Middle frontal gyrus (tissue), 1 donor: Measurements from ENCODE around the gene XRCC6.
A peak's percentile ranks its signal among the peaks of the same experiment; 100 is the strongest.
"Not testable (repeated sequence)": the region's sequence is repeated elsewhere in the genome, so short reads cannot be mapped to it uniquely, and the experiment has no call there.

Source experiments
- DNase-seq: peaks from one replicate; pipeline ENCODE4 v3.0.0-alpha.2; 2015; ENCODE audit warnings: low spot score; ENCODE audit errors: extremely low spot score

The XRCC6 gene

DNA sequence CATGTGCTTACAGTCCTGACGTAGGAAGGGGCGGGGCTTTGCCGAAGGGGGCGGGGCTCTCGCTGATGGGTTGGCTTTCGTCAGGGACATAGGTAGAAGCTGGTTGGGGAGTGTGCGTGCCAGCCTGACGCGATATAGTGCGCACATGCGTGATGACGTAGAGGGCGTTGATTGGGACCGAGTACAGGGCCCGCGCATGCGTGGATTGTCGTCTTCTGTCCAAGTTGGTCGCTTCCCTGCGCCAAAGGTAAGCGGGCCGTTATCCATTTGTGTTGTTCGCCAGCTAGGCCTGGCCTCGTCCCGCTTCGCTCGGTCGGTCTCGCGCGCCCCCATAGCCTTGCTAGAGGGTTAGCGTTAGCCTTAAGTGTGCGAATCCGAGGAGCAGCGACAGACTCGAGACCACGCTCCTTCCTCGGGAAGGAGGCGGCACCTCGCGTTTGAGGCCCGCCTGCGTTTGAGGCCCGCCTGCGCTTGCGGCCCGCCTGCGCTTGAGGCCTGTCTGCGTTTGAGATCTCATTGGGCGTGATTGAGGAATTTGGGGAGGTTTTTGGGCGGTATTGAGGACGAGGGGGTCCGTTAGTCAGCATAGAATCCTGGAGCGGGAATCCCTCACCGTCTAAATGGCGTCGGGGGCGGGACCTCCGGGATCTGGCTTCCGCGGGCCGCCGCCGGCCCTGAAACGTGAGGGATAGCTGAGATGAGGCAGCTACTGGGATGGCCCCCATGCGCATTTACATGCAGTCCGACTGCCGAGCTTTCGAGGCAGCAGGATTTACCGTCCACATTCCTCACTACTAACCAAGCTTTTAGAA lies at the start of gene XRCC6:
XRCC6 (plus strand) TSS at position 197 of the 812 bp plus-strand sequence. CDS start 710 bp downstream, outside the sequence.
- DNase-seq: peak; percentile 97

DNA sequence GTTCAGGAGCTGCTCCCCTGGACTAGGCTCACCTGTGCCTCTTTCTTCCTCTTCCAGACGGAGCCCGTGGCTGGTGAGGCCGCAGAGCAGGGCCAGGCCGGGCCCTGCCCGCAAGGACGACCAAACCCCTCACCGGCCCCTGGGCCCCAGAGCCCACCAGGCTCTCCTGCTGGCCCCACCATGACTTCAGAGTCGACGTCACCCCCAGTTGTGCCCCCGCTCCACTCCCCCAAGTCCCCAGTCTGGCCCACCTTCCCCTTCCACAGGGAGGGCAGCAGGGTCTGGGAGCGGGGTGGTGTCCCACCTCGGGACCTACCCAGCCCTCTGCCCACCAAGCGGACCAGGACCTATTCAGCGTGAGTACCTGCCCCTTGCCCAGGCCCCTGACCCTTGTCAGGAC lies 49.3 kb upstream of the XRCC6 start:
- no peak for DNase-seq

DNA sequence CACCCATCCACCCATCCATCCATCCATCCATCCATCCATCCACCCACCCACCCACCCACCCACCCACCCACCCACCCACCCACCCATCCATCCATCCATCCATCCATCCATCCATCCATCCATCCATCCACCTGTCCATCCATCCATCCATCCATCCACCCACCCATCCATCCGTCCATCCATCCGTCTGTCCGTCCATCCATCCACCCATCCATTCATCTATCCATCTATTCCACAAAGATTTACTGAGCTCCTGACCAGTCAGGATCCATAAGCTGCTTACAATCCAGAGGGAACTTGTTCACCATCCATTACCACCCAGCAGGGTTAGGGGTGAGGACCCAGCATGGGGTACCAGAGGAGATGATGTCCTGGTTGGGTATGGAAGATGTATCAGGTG lies 48.8 kb upstream of the XRCC6 start:
- DNase-seq: not testable (repeated sequence)

DNA sequence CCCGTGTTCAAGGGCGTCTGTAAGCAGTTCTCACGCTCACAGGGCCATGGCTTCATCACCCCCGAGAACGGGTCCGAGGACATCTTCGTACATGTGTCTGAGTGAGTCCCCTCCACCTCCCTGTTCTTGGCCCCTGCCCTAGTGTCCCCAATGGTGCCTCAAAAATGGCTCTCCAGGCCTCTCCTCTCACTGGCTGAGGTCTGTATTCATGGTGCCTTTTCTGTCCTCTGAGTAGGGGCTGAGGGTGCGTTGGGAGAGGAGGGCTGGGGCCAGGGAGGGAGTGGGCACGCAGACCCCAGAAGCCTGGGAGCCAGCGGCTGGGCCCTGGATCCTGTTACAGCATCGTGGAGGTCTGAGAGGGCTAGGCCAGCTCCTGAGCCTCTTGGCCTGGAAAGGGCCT lies 47.4 kb upstream of the XRCC6 start:
- no peak for DNase-seq

DNA sequence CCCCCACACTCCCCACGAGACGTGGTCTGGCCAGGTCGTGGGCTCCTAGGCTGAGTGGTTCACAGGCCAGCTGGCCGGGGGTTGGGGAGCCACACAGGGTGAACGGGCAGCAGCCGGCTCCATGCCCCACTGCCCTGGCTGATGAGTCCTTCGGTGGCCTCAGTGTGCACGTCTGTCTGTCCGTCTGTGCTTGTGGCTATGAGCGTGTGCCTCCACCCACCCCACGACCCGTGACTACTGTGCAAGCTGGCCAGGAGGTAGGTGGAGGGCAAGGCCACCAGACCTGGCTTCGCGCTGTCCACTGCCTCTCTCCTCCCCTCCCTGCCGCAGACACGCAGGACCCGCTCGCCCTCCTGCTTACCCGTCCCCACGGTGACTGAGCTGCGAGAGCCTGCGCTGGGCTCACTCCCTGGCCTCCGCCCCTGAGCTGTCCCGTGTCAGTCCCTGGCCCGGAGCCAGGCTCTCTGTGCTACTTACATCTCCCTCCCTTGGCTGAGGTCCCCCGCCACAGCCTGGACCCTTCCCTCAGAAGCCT lies 46.2 kb upstream of the XRCC6 start:
- no peak for DNase-seq

DNA sequence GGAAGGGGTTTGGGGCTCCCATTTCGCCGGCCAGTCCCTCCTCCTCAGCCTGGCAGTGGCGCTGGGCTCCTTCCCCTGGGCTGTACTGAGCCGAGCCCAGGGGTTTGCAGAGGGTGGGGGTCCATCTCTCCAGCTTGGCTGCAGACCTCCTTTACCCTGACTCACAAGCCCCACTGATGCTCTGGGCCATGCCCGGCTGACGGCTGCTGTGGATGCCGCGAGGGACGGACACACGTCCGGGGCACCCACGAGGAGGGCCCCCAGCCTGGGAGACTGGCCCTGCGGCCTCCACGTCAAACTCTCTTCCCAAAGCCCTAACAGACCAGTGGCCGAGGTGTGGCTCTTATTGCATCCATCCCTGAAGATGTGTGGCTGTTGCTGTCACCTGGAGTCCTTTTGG lies 45.6 kb upstream of the XRCC6 start:
- DNase-seq: no peak

DNA sequence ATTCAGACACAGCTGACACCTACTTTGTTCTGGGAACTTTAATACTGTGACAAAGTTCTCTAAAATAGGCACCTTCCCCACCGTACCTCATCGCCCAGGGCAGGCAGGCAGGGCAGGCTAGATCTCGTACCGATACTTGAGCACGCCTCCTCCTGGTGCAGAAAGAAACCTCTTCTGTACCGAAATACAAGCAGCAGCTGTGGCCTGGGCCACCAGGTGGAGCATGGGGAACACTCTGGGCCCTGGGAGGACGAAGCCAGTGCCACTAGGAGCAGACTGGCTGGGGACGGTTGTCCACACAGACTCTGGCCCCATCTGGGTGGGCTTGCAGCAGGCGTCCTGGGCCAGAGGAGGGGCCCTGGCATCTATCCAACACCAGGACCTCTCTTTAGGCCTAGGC lies 44.2 kb upstream of the XRCC6 start:
- DNase-seq: no peak

DNA sequence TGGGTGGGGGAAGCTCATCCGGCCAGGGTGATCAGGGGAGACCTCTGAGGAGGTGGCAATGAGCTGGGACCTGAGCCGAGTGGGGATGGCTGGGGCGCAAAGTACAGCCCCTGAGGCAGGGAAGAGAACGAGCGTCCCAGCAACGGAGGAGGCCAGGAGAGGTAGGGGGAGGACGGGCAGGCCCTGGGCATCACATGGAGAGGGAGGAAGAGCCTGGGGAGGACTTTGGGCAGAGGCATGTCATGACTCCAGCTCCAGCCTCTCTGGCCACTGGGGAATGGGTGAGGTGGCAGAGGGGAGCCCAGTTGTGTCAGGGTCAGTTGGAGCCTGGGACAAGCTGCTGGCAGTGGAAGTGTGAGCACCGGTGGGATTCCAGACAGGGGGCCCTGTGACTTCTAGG lies 43.0 kb upstream of the XRCC6 start:
- DNase-seq: no peak

DNA sequence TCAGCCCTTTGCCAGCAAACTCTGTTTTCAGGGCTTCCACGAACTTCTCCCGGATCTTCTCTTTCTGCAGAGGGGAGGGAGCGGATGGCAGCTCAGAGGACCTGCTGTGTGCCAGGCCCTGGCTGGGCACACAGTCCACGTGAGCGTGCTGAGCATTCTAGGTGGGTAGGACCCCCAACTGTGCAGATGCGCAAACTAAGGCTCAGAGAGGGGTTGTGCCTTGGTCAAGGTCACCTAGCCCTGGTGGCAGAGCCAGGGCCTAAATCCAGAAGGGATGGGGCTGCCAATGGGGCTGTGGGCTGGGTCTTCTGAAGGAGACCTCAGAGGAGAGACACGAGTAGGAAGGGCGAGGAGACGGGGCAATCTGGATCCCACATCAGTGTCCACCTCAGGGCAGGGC lies 42.3 kb upstream of the XRCC6 start:
- DNase-seq: no peak

DNA sequence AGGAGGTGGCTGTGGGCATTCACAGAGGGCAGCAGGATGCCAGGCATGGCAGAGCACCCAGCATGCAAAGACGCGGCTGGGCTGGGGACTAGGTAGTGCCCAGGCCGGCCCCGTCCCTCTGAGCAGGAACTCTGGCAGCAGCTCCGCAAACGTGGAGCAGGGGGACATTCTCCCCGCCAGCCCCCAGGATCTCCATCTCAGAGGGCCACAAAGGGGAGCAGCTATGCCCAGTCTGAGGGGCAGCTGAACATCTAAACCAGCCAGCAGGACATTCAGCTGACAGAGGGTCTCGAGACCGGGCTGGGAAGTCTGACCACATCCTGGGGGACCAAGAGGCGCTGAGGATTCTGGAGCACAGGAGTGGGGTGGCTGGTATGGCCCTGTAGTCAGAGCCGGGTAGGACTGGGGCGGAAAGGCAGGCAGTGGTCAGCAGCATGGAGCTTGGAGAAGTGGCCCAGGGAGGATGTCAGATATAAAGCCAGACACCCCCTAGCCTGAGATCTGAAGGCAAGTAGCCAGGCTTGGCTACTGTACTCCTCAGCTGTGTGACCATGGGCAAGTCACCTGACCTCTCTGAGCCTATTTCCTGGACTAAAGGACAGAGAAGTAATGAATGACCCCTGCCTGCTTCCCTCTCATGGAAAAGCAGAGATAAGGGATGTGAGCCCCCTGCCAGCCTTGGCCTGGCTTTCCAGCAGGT lies 41.6 kb upstream of the XRCC6 start:
- no peak for DNase-seq

DNA sequence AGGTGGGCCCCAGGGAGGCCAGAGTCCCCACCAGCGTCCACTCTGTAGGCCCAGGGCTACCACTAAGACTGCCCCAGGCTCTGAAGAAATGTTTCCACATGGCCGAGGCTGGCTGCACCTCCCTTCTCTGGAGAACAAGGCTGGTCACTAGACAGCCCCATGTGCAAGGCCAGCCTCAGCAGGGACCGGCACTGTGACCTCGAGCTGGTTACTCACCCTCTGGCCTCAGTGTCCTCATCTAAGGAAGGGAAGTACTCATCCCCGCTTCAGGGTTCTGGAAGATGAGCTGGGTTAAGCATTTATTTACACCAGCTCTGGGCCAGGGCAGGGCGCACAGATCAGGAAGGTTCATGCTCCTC lies 41.1 kb upstream of the XRCC6 start:
- DNase-seq: no peak

DNA sequence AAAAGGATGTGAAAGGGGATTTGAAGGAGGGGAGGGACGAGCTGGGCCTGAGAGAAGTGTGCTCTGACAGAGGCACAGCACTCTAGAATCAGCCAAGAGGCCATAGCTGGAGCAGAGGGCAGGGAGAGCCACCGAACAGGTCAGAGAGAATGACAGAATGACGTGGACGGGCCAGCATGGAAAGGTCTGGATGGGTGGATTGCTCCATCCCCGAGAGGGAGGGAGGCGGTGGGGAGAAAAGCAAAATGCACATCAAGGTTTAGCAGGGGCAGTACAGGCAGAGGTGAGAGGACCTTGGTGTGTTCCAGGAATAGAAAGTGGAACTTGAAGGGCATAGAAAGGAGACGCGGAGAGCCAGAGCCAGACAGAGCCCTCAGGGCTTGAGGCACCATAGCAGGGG lies 38.4 kb upstream of the XRCC6 start:
- DNase-seq: no peak

DNA sequence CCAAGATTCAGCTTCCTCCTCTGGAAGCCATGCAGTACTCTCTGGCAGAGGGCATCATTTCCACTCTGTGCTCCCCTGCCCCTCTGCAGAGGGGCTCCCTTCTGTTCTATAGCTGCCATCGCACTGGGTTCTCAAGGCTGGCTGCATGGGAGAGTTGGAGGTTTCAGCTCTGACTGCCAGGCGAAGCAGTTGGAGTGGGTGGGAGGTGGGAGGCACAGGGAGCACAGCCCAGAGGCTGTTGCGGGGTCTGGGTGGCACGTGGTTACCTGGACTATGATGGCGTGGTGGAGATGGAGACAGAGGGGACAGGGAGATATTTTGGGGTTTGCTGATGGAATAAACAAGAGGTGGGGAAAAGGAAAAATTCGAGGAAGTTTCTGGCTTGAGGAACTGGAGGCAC lies 36.2 kb upstream of the XRCC6 start:
- no peak for DNase-seq

DNA sequence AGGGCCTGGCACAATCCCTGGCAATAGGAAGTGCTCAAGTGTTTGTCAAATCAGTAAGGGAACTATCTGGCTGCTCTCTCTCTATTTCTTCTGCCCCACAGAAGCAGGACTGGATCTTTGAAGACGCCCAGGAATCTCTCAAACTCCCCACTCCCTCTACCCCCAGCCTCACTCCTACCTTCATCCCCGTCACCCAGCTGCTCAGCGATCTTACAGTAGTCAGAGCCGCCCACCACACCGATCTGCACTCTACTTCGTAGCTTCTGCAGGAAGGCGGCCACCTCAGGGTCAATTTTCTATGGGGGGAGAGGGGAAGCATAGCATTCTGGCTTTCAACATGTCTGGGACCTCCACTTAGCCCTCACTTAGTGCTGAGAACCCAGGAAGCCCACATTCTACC lies 35.2 kb upstream of the XRCC6 start:
- no peak for DNase-seq

DNA sequence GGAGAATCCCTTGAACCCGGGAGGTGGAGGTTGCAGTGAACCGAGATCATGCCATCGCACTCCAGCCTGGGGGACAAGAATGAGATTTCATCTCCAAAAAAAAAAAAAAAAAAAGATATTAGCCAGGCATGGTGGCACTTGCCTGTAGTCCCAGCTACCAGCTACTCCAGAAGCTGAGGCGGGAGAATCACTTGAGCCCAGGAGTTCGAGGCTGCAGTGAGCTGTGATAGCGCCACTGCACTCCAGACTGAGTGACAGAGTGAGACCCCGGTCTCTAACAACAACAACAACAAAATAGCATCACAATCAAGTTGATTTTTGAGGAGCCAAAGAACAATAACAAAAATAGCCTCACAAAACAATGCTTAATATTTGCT lies 33.8 kb upstream of the XRCC6 start:
- DNase-seq: no peak

DNA sequence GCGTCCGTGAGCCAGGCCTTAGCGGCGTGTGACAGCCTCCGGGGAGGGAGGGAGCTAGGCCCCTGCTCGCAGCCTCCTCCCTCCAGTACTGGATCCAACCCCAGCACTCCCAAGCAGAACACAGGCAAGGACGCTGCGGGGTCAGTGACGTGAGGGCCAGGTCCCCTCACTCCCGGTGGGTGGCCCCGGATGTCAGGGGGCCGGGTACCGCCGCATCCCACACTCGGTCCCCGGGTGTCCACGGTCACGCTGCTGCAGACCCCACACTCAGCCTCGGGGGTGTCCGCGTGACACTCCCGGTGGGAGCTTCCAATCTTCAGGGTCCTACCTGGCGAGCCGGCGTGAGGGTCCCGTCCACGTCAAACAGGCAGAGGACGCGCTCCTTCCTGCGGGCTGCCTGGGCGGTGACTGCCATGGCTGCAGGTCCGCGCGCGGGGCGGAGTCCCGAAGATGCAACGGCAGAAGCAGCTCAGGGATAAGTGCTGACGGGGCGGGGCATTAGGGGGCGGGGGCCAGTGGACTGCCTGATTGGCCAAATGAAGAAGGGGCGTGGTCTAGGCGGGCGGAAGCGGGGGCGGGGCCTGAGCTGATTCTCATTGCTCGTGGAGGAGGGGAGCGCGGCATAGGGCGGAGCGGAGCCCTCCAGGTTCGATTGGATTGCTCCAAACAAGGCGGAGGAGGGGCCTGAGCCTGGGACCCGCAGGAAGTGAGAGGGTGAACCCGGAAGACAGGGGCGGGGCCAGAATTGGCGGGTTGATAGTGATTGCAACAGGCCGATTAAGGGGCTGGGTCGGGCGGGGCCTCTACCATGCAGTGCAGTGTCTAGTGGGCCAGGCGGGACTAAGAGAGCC lies 31.5 kb upstream of the XRCC6 start, which contains the start of gene PMM1:
PMM1 (minus strand) TSS at position 450 of the 851 bp plus-strand sequence; CDS start at position 415, 35 bp downstream.
- peak; percentile 93 for DNase-seq

DNA sequence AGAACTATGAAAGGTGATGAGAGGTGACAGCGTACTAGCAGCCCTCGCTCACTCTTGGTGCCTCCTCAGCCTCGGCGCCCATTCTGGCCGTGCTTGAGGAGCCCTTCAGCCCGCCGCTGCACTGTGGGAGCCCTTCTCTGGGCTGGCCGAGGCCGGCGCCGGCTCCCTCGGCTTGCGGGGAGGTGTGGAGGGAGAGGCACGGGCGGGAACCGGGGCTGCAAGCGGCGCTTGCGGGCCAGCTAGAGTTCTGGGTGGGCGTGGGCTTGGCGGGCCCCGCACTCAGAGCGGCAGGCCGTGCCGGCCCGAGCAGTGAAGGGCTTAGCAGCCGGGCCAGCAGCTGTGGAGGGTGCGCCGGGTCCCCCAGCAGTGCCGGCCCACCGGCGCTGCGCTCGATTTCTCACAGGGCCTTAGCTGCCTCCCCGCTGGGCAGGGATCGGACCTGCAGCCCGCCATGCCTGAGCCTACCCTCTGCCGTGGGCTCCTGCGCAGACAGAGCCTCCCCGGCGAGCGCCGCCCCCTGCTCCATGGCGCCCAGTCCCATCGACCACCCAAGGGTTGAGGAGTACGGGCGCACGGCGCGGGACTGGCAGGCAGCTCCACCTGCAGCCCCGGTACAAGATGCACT lies 27.6 kb upstream of the XRCC6 start:
- not testable (repeated sequence) for DNase-seq

DNA sequence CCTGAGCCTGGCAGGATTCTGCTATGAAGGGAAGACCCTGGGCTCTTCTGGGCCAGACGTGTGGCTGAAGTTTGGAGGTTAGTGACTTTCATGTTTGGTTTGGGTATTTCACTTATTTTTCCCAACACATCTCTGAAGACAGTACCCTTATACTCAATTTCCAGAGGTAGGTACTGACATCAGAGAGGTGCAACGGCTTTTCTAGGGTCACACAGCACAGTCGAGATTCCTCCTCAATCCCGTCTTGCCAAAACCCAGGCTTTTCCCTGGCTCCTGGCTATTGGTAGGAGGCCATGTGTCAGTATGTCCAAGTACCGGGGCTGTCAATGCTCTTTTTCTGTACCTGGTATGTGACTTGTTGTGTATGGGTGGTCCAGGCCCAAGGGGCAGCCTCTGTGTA lies 25.4 kb upstream of the XRCC6 start:
- no peak for DNase-seq

DNA sequence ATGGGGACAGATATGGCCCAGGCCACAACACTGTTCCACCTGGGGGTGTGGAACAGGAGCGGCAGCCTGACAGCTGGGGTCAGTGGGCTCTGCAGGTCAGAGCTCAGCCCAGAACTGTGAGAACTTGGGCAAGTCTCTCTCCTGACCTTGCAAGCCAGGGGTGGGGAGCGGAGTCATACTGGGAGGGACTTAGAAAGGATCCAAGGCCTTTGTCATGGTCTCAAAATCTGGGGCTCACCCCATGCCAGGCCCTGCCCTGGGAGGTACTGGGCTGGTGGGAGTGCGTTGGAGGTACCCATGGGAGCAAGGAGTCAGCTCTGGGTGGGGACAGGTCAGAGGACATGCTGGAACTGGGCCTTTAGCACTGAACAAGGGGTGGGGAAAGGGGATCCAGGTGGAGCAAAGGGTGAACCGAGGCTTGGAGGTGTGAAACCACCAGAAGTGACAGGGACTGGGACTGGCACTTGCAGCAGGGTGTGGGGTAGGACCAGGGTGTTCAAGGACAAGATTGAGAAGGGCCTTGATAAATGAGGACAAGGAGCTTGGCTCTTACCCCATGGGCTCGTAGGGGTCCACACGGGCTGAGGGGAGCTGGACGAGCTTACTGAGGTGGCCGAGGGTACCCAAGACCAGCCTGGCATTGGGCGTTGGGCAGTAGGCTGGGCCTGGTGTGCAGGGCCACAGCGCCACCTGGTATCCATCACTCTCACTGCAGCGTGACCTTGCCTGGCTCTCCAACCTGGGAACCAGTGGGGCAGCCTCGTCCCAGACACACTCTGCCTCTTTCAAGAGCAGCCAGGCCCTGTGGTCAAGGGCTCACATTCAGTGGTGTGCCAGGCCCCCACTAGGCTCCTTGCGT lies 24.1 kb upstream of the XRCC6 start:
- no peak for DNase-seq

DNA sequence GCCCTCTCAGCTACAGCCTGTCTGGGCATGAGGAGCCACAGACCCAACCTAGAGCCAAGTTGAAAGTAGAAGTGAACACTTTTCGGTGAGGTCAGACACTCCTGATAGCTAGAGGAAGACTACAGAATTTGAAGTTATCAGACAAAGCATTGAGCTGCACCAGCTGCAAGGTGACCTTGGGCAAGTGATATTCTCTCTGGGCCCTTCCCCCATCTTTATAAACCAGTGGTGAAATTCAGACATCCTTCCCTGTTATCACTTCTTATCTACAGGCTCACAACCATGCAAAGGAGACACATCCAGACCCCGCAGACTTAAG lies 23.5 kb upstream of the XRCC6 start:
- DNase-seq: no peak
